GM23338 (cell line): ENCODE results near the gene QRICH1. TPM values are rescaled to one million over a fixed set of nuclear protein-coding genes. Genes with fewer than 3 reads are reported as not detected.

Source experiments
- ATAC-seq: fragments of 200-7000 bp; cut with Tn5 transposase; 3 replicates; pipeline ENCODE4 v1.9.1; 2020
- DNase-seq: peaks from one replicate; pipeline ENCODE4 v3.0.0-alpha.2; 2015; ENCODE audit warnings: low spot score
- H2AFZ ChIP-seq: fragments of 200-600 bp; sonication (generic); 2 replicates; pipeline ENCODE4 v1.8.0; 2016; ENCODE audit warnings: antibody characterized with exemption, mild to moderate bottlenecking, moderate library complexity
- H3F3A ChIP-seq: fragments of 200-600 bp; sonication (generic); replicated peaks from 2 replicates; pipeline ENCODE4 v1.8.0; 2017; ENCODE audit warnings: antibody characterized with exemption, mixed run types, low read depth
- H3K27ac ChIP-seq: fragments of 200-600 bp; sonication (generic); 2 replicates; pipeline ENCODE4 v1.6.1; 2016; ENCODE audit warnings: low read depth
- H3K27me3 ChIP-seq: fragments of 200-600 bp; sonication (generic); 2 replicates; pipeline ENCODE4 v1.8.0; 2016; ENCODE audit warnings: mild to moderate bottlenecking, mixed run types, moderate library complexity; ENCODE audit not compliant: insufficient read depth
- H3K36me3 ChIP-seq: fragments of 200-600 bp; sonication (generic); 2 replicates; pipeline ENCODE4 v1.8.0; 2016; ENCODE audit warnings: mild to moderate bottlenecking; ENCODE audit not compliant: insufficient read depth
- H3K4me1 ChIP-seq: fragments of 200-600 bp; sonication (generic); 2 replicates; pipeline ENCODE4 v1.8.0; 2016; ENCODE audit warnings: mild to moderate bottlenecking, moderate library complexity; ENCODE audit not compliant: insufficient read depth
- H3K4me2 ChIP-seq: fragments of 200-600 bp; sonication (generic); 2 replicates; pipeline ENCODE4 v1.7.1; 2017; ENCODE audit warnings: mixed run types
- H3K4me3 ChIP-seq: fragments of 200-600 bp; sonication (generic); 2 replicates; pipeline ENCODE4 v1.6.1; 2016; ENCODE audit warnings: mixed run types
- H3K79me2 ChIP-seq: fragments of 200-600 bp; sonication (generic); replicated peaks from 2 replicates; pipeline ENCODE4 v1.8.0; 2017; ENCODE audit warnings: mild to moderate bottlenecking; ENCODE audit not compliant: insufficient read depth
- H3K9me2 ChIP-seq: fragments of 200-600 bp; sonication (generic); 2 replicates; pipeline ENCODE4 v1.8.0; 2017; ENCODE audit not compliant: insufficient read depth
- H4K20me1 ChIP-seq: fragments of 200-600 bp; sonication (generic); replicated peaks from 2 replicates; pipeline ENCODE4 v1.8.0; 2017; ENCODE audit warnings: mild to moderate bottlenecking; ENCODE audit not compliant: insufficient read depth
- H3K27ac Mint-ChIP-seq: 2 replicates; pipeline ENCODE4 v1.8.0; 2020; ENCODE audit warnings: inconsistent platforms, mild to moderate bottlenecking, moderate library complexity, mixed read lengths
- H3K27me3 Mint-ChIP-seq: 3 replicates; pipeline ENCODE4 v1.8.0; 2022; ENCODE audit warnings: low read depth, mild to moderate bottlenecking, moderate library complexity, mixed read lengths, inconsistent platforms; ENCODE audit not compliant: insufficient read depth, poor library complexity
- H3K36me3 Mint-ChIP-seq: 3 replicates; pipeline ENCODE4 v1.8.0; 2021; ENCODE audit warnings: low read depth, mild to moderate bottlenecking, inconsistent platforms, moderate library complexity, mixed read lengths
- H3K4me1 Mint-ChIP-seq: 3 replicates; pipeline ENCODE4 v1.8.0; 2020; ENCODE audit warnings: mild to moderate bottlenecking, inconsistent platforms, mixed read lengths
- H3K4me3 Mint-ChIP-seq: 3 replicates; pipeline ENCODE4 v1.8.0; 2021; ENCODE audit warnings: moderate library complexity, mild to moderate bottlenecking, inconsistent platforms, mixed read lengths
- H3K9me3 Mint-ChIP-seq: 3 replicates; pipeline ENCODE4 v1.8.0; 2020; ENCODE audit warnings: moderate library complexity, mild to moderate bottlenecking, inconsistent platforms, mixed read lengths
- CREB1 ChIP-seq: fragments of 250-450 bp; sonication (Bioruptor Pico); IDR thresholded peaks from 2 replicates; pipeline ENCODE4 v1.5.0; 2020; ENCODE audit warnings: low read depth, mild to moderate bottlenecking, moderate library complexity
- EZH2 ChIP-seq: fragments of 200-600 bp; sonication (generic); IDR thresholded peaks from one replicate; pipeline ENCODE4 v1.8.0; 2017; ENCODE audit warnings: antibody characterized with exemption, mild to moderate bottlenecking, low read depth; ENCODE audit not compliant: unreplicated experiment
- EZH2phosphoT487 ChIP-seq: fragments of 200-600 bp; sonication (generic); IDR thresholded peaks from one replicate; pipeline ENCODE4 v1.8.1; 2018; ENCODE audit warnings: antibody characterized with exemption; ENCODE audit not compliant: unreplicated experiment
- POLR2AphosphoS5 ChIP-seq: IDR thresholded peaks from 2 replicates; pipeline ENCODE4 v1.6.1; 2016; ENCODE audit warnings: antibody characterized with exemption, low read depth
- ZNF114 ChIP-seq: fragments of 250-450 bp; sonication (Bioruptor Pico); IDR thresholded peaks from 2 replicates; pipeline ENCODE4 v1.5.0; 2020; ENCODE audit warnings: mild to moderate bottlenecking, moderate library complexity
- polyA plus RNA-seq: library from polyadenylated mRNA; unstranded; fragments of >200 nt; fragmentation: Nextera tagmentation; extraction: Ambion mirVana; gene quantifications from 2 replicates; pipeline ENCODE4 v1.2.1, GENCODE V29; 2016
- total RNA-seq: library from RNA; depleted of rRNA; stranded (reverse); fragments of >200 nt; shearing (Covaris generic); gene quantifications from 2 replicates; pipeline ENCODE4 v1.2.3, GENCODE V29; 2014
- TF ChIP-seq, protein P1 (sequence below): IDR thresholded peaks from 2 replicates; pipeline ENCODE4 v1.6.1; 2016; ENCODE audit warnings: antibody characterized with exemption
- TF ChIP-seq, protein P2 (sequence below), 2 experiments: fragments of 200-600 bp in 1 of 2; sonication (generic) in 1 of 2; conservative IDR thresholded peaks; 2 replicates each; pipeline versions ENCODE4 v1.5.1 to v1.6.1; 2016 to 2017; ENCODE audit warnings: antibody characterized with exemption in 2 of 2, low read depth in 2 of 2, mild to moderate bottlenecking in 2 of 2, moderate library complexity in 1 of 2
- TF ChIP-seq, protein P3 (sequence below): fragments of 250-450 bp; sonication (Bioruptor Pico); IDR thresholded peaks from 2 replicates; pipeline ENCODE4 v1.5.0; 2020; ENCODE audit warnings: mild to moderate bottlenecking, moderate library complexity
- TF ChIP-seq, protein P4 (sequence below): IDR thresholded peaks from one replicate; pipeline ENCODE4 v1.6.1; 2018; ENCODE audit warnings: antibody characterized with exemption; ENCODE audit not compliant: unreplicated experiment

The QRICH1 gene
- total and polyA plus RNA-seq, 2 experiments from 2014 or later, result 66.9 to 149 TPM

DNA sequence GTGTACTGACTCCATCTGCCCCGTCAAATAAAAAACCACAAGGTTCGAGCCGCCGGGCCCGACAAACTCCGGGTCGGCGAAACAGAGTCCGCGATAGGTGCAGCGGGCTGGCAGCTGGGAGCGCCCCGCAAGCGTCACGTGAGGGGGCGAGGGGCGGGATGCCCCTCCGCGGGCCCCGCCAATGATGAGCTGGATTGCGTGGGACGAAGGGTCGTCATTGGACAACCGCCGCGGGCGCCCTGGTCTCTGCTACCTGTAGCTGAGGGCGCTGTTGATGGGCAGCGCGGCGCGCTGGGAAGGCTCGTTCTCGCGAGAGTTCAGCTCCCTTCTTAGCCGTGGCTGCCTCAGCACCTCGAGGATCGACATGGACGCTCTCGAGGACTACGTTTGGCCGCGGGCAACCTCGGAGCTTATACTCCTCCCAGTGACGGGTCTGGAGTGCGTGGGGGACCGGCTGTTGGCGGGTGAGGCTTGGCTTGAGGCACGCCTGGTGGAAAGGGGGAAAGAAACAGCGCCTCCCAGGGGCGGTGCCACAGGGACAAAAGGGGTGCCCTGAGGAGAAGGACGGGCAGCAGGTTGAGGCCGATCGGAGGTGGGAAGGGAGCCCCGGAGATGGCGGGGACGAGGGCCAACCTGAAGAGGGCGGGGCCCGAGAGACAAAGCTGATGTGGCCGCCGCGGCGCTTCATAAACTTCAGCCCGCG is 86.7 kb downstream of the QRICH1 start, which contains the start of gene WDR6:
TSS of gene WDR6 (plus strand) at position 324 of the 703 bp plus-strand sequence. CDS start at position 365, 41 bp downstream.
- peaks cover 30% of the 10 kb centered on the region for H4K20me1 ChIP-seq
- peak within 1 kb of the TSS; percentile 88 for H2AFZ ChIP-seq
- 0 out of 2 replicates have a peak, but pooled peaks cover 5% of the 10 kb centered on the region for H3F3A ChIP-seq
- peaks cover 9% of the 10 kb centered on the region for H3K4me1 ChIP-seq
- Mint-ChIP-seq H3K4me1 (peaks cover 15% of the 10 kb centered on the region), H3K4me3 (peak within 1 kb of the TSS; percentile 98), H3K9me3 (peaks cover 3% of the 10 kb centered on the region; the same call in 2 of the 3 replicates), H3K36me3 (peaks cover 20% of the 10 kb centered on the region), H3K27ac (peak within 1 kb of the TSS; percentile 100), H3K27me3 (peaks cover 12% of the 10 kb centered on the region)
- DNase-seq (peak; percentile 99), ATAC-seq (peak; percentile 89)
- H3K4me3 ChIP-seq, result peak within 1 kb of the TSS; percentile 99
- H3K27me3 ChIP-seq, result no peaks in the 10 kb centered on the region
- H3K9me2 ChIP-seq, result no peaks in the 10 kb centered on the region; the same call in 1 of the 2 replicates
- H3K36me3 ChIP-seq, result peaks cover 8% of the 10 kb centered on the region; the same call in 1 of the 2 replicates
- H3K4me2 ChIP-seq, result peak within 1 kb of the TSS; percentile 95
- peak within 1 kb of the TSS; percentile 100 for H3K27ac ChIP-seq
- TF ChIP-seq, protein P1, sequence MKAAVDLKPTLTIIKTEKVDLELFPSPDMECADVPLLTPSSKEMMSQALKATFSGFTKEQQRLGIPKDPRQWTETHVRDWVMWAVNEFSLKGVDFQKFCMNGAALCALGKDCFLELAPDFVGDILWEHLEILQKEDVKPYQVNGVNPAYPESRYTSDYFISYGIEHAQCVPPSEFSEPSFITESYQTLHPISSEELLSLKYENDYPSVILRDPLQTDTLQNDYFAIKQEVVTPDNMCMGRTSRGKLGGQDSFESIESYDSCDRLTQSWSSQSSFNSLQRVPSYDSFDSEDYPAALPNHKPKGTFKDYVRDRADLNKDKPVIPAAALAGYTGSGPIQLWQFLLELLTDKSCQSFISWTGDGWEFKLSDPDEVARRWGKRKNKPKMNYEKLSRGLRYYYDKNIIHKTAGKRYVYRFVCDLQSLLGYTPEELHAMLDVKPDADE, result peak; percentile 63; the same call in 1 of the 2 replicates
- TF ChIP-seq EZH2phosphoT487 (no peak), CREB1 (peak; percentile 76), ZNF114 (no peak), EZH2 (no peak), POLR2AphosphoS5 (peak; percentile 99)
- TF ChIP-seq, protein P2, sequence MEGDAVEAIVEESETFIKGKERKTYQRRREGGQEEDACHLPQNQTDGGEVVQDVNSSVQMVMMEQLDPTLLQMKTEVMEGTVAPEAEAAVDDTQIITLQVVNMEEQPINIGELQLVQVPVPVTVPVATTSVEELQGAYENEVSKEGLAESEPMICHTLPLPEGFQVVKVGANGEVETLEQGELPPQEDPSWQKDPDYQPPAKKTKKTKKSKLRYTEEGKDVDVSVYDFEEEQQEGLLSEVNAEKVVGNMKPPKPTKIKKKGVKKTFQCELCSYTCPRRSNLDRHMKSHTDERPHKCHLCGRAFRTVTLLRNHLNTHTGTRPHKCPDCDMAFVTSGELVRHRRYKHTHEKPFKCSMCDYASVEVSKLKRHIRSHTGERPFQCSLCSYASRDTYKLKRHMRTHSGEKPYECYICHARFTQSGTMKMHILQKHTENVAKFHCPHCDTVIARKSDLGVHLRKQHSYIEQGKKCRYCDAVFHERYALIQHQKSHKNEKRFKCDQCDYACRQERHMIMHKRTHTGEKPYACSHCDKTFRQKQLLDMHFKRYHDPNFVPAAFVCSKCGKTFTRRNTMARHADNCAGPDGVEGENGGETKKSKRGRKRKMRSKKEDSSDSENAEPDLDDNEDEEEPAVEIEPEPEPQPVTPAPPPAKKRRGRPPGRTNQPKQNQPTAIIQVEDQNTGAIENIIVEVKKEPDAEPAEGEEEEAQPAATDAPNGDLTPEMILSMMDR (conservative IDR thresholded peaks at IDR 0.05; ENCODE audit: low read depth in 2 of 2), result peak; percentile 49 to 52
- TF ChIP-seq, protein P3, sequence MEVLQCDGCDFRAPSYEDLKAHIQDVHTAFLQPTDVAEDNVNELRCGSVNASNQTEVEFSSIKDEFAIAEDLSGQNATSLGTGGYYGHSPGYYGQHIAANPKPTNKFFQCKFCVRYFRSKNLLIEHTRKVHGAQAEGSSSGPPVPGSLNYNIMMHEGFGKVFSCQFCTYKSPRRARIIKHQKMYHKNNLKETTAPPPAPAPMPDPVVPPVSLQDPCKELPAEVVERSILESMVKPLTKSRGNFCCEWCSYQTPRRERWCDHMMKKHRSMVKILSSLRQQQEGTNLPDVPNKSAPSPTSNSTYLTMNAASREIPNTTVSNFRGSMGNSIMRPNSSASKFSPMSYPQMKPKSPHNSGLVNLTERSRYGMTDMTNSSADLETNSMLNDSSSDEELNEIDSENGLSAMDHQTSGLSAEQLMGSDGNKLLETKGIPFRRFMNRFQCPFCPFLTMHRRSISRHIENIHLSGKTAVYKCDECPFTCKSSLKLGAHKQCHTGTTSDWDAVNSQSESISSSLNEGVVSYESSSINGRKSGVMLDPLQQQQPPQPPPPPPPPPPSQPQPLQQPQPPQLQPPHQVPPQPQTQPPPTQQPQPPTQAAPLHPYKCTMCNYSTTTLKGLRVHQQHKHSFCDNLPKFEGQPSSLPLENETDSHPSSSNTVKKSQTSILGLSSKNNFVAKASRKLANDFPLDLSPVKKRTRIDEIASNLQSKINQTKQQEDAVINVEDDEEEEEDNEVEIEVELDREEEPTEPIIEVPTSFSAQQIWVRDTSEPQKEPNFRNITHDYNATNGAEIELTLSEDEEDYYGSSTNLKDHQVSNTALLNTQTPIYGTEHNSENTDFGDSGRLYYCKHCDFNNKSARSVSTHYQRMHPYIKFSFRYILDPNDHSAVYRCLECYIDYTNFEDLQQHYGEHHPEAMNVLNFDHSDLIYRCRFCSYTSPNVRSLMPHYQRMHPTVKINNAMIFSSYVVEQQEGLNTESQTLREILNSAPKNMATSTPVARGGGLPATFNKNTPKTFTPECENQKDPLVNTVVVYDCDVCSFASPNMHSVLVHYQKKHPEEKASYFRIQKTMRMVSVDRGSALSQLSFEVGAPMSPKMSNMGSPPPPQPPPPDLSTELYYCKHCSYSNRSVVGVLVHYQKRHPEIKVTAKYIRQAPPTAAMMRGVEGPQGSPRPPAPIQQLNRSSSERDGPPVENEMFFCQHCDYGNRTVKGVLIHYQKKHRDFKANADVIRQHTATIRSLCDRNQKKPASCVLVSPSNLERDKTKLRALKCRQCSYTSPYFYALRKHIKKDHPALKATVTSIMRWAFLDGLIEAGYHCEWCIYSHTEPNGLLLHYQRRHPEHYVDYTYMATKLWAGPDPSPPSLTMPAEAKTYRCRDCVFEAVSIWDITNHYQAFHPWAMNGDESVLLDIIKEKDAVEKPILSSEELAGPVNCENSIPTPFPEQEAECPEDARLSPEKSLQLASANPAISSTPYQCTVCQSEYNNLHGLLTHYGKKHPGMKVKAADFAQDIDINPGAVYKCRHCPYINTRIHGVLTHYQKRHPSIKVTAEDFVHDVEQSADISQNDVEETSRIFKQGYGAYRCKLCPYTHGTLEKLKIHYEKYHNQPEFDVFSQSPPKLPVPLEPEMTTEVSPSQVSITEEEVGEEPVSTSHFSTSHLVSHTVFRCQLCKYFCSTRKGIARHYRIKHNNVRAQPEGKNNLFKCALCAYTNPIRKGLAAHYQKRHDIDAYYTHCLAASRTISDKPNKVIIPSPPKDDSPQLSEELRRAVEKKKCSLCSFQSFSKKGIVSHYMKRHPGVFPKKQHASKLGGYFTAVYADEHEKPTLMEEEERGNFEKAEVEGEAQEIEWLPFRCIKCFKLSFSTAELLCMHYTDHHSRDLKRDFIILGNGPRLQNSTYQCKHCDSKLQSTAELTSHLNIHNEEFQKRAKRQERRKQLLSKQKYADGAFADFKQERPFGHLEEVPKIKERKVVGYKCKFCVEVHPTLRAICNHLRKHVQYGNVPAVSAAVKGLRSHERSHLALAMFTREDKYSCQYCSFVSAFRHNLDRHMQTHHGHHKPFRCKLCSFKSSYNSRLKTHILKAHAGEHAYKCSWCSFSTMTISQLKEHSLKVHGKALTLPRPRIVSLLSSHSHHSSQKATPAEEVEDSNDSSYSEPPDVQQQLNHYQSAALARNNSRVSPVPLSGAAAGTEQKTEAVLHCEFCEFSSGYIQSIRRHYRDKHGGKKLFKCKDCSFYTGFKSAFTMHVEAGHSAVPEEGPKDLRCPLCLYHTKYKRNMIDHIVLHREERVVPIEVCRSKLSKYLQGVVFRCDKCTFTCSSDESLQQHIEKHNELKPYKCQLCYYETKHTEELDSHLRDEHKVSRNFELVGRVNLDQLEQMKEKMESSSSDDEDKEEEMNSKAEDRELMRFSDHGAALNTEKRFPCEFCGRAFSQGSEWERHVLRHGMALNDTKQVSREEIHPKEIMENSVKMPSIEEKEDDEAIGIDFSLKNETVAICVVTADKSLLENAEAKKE (CRISPR knock-in tag), result no peak
- TF ChIP-seq, protein P4, sequence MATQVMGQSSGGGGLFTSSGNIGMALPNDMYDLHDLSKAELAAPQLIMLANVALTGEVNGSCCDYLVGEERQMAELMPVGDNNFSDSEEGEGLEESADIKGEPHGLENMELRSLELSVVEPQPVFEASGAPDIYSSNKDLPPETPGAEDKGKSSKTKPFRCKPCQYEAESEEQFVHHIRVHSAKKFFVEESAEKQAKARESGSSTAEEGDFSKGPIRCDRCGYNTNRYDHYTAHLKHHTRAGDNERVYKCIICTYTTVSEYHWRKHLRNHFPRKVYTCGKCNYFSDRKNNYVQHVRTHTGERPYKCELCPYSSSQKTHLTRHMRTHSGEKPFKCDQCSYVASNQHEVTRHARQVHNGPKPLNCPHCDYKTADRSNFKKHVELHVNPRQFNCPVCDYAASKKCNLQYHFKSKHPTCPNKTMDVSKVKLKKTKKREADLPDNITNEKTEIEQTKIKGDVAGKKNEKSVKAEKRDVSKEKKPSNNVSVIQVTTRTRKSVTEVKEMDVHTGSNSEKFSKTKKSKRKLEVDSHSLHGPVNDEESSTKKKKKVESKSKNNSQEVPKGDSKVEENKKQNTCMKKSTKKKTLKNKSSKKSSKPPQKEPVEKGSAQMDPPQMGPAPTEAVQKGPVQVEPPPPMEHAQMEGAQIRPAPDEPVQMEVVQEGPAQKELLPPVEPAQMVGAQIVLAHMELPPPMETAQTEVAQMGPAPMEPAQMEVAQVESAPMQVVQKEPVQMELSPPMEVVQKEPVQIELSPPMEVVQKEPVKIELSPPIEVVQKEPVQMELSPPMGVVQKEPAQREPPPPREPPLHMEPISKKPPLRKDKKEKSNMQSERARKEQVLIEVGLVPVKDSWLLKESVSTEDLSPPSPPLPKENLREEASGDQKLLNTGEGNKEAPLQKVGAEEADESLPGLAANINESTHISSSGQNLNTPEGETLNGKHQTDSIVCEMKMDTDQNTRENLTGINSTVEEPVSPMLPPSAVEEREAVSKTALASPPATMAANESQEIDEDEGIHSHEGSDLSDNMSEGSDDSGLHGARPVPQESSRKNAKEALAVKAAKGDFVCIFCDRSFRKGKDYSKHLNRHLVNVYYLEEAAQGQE, result no peak
- peaks cover 48% of the 10 kb centered on the region for H3K79me2 ChIP-seq
